Measurements from ENCODE around the gene CDH22.

Gene CDH22

DNA sequence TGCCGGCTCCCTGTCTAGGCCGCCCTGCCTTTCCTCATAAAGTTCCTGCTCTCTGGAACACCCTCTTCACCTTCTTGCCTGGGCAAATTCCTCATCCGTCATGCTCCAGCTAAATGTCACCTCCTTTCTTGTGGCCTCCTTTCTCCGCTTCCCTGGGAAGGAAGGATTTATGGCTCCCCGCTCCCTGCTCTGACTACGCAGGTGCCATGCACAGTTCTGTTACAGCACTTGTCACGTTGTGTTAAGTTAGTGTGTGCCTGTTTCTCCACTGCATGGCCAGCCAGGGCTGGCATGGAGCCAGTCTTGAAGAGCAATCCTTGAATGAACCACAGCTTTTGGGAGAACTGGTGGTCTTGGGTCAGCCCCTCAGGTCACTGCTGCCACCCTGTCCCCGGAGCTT lies 128.4 kb downstream of the CDH22 start:
- no peak for DNase-seq
- peaks cover 7% of the 10 kb centered on the region for H4K20me1 ChIP-seq (ENCODE audit: insufficient read depth, low read length)
- no peak overlapping the region for H3K27ac ChIP-seq (ENCODE audit: low read length)
- H3K36me3 ChIP-seq (ENCODE audit: insufficient read depth, low read length): no peaks in the 10 kb centered on the region
- no peak overlapping the region for H3K9ac ChIP-seq (ENCODE audit: low read depth, low read length)
- no peaks in the 10 kb centered on the region for H3K79me2 ChIP-seq (ENCODE audit: insufficient read depth, low read length)
- TF ChIP-seq EZH2 (IDR thresholded peaks at IDR 0.05; ENCODE audit: borderline replicate concordance, low read depth, low read length, severe bottlenecking) (no peak), CTCF (IDR thresholded peaks at IDR 0.05; ENCODE audit: borderline replicate concordance, extremely low read depth, low read length, poor library complexity, severe bottlenecking) (no peak)
- H3K4me1 ChIP-seq (ENCODE audit: insufficient read depth, low read length): no peaks in the 10 kb centered on the region
- ATAC-seq (ENCODE audit: insufficient read depth, low read depth): no peak
- H3K9me3 ChIP-seq (ENCODE audit: insufficient read depth, low read length, severe bottlenecking): no peaks in the 10 kb centered on the region
- no peak overlapping the region for H3K4me2 ChIP-seq (ENCODE audit: insufficient read depth, low read length)
- no peak overlapping the region for H3K4me3 ChIP-seq (ENCODE audit: low read depth in 1 of 2, low read length in 2 of 2)
- peaks cover 12% of the 10 kb centered on the region for H3K27me3 ChIP-seq (ENCODE audit: insufficient read depth, low read length, poor library complexity)
- H2AFZ ChIP-seq (ENCODE audit: low read depth, low read length): no peak overlapping the region

DNA sequence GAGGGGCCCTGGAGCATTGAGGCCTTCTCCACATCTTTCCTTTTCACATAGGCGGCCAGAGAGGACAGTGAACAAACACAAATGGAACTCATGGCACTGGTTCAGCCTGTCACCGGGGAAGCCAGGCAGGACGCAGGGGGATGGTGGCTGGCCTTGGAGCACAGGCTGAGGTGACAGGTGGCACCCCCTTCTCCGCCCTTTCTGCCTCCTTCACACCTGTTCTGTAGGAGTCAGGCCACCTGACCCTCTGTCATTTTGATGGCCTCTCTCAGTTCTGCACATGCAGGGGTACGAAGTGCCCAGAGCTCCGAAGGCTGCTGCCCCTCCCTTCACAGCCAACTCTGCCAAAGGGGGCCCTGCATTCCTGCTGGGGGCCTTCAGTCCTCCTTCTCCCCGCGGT lies 129.4 kb downstream of the CDH22 start:
- Histone ChIP-seq H3K9ac (ENCODE audit: low read depth, low read length) (no peak overlapping the region), H3K36me3 (ENCODE audit: insufficient read depth, low read length) (no peaks in the 10 kb centered on the region), H3K79me2 (ENCODE audit: insufficient read depth, low read length) (no peaks in the 10 kb centered on the region), H3K9me3 (ENCODE audit: insufficient read depth, low read length, severe bottlenecking) (no peaks in the 10 kb centered on the region), H2AFZ (ENCODE audit: low read depth, low read length) (no peak overlapping the region), H3K4me2 (ENCODE audit: insufficient read depth, low read length) (no peak overlapping the region), H3K27me3 (ENCODE audit: insufficient read depth, low read length, poor library complexity) (peaks cover 12% of the 10 kb centered on the region), H3K27ac (ENCODE audit: low read length) (no peak overlapping the region), H3K4me3 (ENCODE audit: low read depth in 1 of 2, low read length in 2 of 2) (no peak overlapping the region), H4K20me1 (ENCODE audit: insufficient read depth, low read length) (peaks cover 7% of the 10 kb centered on the region), H3K4me1 (ENCODE audit: insufficient read depth, low read length) (no peaks in the 10 kb centered on the region)
- DNase-seq: no peak
- ATAC-seq (ENCODE audit: insufficient read depth, low read depth): no peak
- TF ChIP-seq EZH2 (IDR thresholded peaks at IDR 0.05; ENCODE audit: borderline replicate concordance, low read depth, low read length, severe bottlenecking) (no peak), CTCF (IDR thresholded peaks at IDR 0.05; ENCODE audit: borderline replicate concordance, extremely low read depth, low read length, poor library complexity, severe bottlenecking) (no peak)

DNA sequence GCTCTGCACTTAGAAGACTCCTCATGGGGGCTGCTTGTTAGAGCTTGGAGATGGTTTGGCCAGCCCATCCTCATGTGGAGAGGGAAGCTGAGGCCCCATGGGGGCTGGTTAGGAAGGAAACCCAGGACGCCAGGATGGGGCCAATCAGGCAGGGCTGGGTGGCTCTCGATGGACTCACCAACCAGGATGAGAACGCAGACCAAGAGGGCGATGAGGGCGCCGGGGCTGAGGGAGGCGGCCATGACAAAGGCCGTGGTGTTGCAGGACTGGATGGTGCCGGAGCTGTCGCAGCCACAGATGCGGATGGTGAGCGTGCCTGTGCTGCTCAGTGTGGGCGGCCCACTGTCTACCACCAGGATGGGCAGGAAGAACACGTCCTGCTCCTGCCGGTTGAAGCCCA lies 130.5 kb downstream of the CDH22 start:
- no peak overlapping the region for H3K4me2 ChIP-seq (ENCODE audit: insufficient read depth, low read length)
- H3K4me3 ChIP-seq (ENCODE audit: low read depth in 1 of 2, low read length in 2 of 2): no peak overlapping the region
- H3K4me1 ChIP-seq (ENCODE audit: insufficient read depth, low read length): no peaks in the 10 kb centered on the region
- H3K79me2 ChIP-seq (ENCODE audit: insufficient read depth, low read length): no peaks in the 10 kb centered on the region
- H3K27ac ChIP-seq (ENCODE audit: low read length): no peak overlapping the region
- DNase-seq (no peak), ATAC-seq (ENCODE audit: insufficient read depth, low read depth) (no peak)
- H3K9me3 ChIP-seq (ENCODE audit: insufficient read depth, low read length, severe bottlenecking): no peaks in the 10 kb centered on the region
- H3K27me3 ChIP-seq (ENCODE audit: insufficient read depth, low read length, poor library complexity): peaks cover 12% of the 10 kb centered on the region
- H3K36me3 ChIP-seq (ENCODE audit: insufficient read depth, low read length): no peaks in the 10 kb centered on the region
- H4K20me1 ChIP-seq (ENCODE audit: insufficient read depth, low read length): peaks cover 7% of the 10 kb centered on the region
- H3K9ac ChIP-seq (ENCODE audit: low read depth, low read length): no peak overlapping the region
- no peak overlapping the region for H2AFZ ChIP-seq (ENCODE audit: low read depth, low read length)
- TF ChIP-seq CTCF (IDR thresholded peaks at IDR 0.05; ENCODE audit: borderline replicate concordance, extremely low read depth, low read length, poor library complexity, severe bottlenecking): no peak
- no peak for TF ChIP-seq EZH2 (IDR thresholded peaks at IDR 0.05; ENCODE audit: borderline replicate concordance, low read depth, low read length, severe bottlenecking)

Data from DND-41 (cell line).